CD4-positive, alpha-beta T cell treated with Interferon gamma for 1 hour (primary cell): Measurements from ENCODE around the gene ACMSD.
"Not testable (repeated sequence)": the region's sequence is repeated elsewhere in the genome, so short reads cannot be mapped to it uniquely, and the experiment has no call there.

Source experiments
- DNase-seq: peaks from one replicate; pipeline ENCODE4 v3.0.0-alpha.2; 2020

ACMSD gene

DNA sequence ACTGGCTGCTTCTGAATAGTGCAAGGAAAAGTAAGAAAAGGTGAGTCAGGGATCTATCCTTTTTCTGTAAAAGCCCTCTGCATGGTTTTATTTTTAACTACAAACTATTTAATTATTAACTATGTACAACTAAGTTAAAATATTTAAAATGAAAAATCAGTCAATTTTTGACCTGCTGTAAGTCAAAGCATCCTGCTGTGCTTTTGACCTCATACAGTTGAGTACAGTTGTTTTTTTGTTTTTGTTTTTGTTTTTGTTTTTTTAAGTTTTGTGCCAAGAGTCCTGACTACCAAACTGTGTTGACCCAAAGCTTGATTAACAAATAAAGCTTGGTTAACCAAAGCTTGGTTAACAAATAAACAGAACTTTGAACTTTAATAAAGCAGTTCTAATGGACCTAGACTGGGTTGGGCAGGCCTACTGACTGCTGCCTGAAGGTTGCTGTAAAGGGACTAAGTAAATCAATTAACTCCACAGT lies at the start of gene ACMSD:
Gene ACMSD, plus strand, starts transcription at position 474 of the 478 bp plus-strand sequence. CDS start 67 bp downstream, outside the sequence.
- no peak for DNase-seq

- DNase-seq: no peak
Observed at GRCh38 chr2:134790487-134790886, 47.9 kb upstream of the ACMSD start.

DNA sequence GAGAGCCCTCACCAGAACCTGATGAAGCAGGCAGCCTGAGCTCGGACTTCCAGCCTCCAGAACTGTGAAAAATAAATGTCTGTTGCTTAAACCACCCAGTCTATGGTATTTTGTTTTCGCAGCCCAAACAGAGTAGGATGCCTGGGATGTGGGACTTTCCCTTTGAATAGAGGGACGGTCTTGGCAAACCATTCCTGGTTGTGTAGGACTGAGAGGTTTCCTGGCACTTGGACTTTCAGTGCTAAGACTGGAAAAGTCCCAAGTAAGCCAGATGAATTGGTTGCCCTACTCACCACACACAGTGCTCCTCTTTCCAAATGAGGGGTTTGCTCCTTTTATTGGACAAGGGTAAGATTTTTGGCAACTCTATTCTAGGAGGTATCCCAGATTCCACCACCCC lies 46.8 kb upstream of the ACMSD start:
- no peak for DNase-seq

- no peak for DNase-seq
Observed at GRCh38 chr2:134792186-134792585, 46.2 kb upstream of the ACMSD start.

DNA sequence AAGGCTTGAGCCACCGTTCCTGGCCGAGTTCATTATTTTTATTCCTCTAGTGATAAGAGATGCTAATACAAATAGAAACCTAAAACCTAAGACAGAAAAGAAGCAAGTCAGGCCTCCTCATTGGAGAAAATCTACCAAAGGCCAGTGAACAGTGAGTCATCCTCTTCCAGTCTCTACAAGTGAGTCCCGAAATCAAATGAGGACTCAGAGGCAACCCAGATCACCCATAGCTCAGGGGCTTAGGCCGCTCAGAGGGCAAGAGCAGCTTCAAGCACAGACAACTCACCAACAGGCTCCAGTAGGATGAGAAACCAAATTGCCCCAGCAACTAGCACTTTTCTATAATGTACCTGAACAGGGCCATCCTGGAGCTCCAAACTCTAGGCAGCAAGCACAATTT lies 42.7 kb upstream of the ACMSD start:
- DNase-seq: no peak

- no peak for DNase-seq
Observed at GRCh38 chr2:134796373-134796772, 42.0 kb upstream of the ACMSD start.

- no peak for DNase-seq
Observed at GRCh38 chr2:134799936-134800335, 38.5 kb upstream of the ACMSD start.

DNA sequence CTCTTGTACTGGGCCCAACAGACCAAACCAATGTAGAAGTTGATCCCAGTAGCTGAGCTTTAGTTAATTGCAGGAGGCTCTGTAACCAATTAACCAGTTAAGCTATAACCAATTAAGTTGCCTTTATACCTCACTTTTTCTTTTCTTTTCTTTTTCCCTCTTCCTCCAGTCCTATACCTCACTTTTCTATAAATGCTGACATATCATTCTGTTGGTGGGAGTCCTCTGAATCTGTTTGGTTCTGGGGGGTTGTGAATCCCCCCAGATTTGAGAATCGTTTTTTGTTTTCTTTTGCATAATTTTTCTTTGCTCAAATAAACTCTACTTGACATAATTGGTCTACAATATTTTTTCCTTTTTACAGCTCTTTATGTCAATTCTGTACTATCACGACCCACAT lies 38.1 kb upstream of the ACMSD start:
- DNase-seq: no peak

- not testable (repeated sequence) for DNase-seq
Observed at GRCh38 chr2:134803609-134804405, 34.6 kb upstream of the ACMSD start.

DNA sequence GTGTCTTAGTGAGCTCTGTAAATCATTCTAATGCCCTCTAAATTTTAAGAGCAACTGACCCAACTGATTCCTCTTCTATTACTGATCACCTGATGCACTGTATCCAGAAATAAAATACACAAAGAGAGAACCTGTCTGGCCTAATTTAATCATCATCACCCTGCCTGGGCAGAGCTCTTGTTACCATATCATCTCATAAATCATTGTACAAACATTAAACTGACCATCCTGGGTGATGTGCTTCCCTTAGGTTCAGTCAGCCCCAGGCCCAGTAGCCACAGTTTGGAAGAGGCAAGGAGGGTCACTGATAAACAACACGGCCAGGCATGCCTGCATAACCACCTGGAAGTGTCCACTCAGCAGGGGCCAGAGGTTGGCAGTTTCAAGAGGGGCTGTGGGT lies 22.7 kb upstream of the ACMSD start:
- no peak for DNase-seq

GRCh38 chr2:134818321-134818720 lies 20.1 kb upstream of the ACMSD start:
- DNase-seq: no peak

GRCh38 chr2:134819334-134819733 lies 19.1 kb upstream of the ACMSD start:
- DNase-seq: no peak

- DNase-seq: no peak
Observed at GRCh38 chr2:134823431-134823830, 15.0 kb upstream of the ACMSD start.

DNA sequence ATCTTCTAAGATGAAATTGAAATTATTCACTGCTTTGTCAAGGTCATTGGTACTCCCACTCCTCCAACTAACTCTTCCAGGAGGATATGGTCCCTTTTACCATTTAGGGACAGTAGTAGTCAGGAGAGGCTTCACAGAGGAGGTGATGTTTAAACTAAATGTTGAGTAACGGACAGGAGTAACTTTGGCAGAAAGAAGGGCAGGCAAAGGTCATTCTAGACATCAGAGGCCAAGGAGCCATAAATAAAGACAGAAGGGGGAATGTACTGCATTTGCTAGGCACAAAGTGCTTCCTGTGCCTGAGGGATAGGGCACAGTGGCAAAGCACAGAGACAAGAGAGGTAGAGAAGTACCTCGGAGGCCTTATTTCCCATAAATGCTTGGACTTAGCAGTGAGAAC lies 14.6 kb upstream of the ACMSD start:
- DNase-seq: no peak

DNA sequence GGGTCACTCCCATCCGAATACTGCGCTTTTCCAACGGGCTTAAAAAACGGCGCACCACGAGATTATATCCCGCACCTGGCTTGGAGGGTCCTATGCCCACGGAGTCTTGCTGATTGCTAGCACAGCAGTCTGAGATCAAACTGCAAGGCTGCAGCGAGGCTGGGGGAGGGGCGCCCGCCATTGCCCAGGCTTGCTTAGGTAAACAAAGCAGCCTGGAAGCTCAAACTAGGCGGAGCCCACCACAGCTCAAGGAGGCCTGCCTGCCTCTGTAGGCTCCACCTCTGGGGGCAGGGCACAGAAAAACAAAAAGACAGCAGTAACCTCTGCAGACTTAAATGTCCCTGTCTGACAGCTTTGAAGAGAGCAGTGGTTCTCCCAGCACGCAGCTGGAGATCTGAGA lies 12.7 kb upstream of the ACMSD start:
- DNase-seq: not testable (repeated sequence)

GRCh38 chr2:134835471-134835870 lies 2.9 kb upstream of the ACMSD start:
- DNase-seq: no peak

- DNase-seq: no peak
Observed at GRCh38 chr2:134836986-134837385, 1.4 kb upstream of the ACMSD start.

GRCh38 chr2:134839649-134840048 lies 1.2 kb downstream of the ACMSD start:
- DNase-seq: no peak

- no peak for DNase-seq
Observed at GRCh38 chr2:134842930-134843490, 4.6 kb downstream of the ACMSD start.

- no peak for DNase-seq
Observed at GRCh38 chr2:134843968-134844367, 5.6 kb downstream of the ACMSD start.

- DNase-seq: no peak
Observed at GRCh38 chr2:134845028-134845427, 6.6 kb downstream of the ACMSD start.

DNA sequence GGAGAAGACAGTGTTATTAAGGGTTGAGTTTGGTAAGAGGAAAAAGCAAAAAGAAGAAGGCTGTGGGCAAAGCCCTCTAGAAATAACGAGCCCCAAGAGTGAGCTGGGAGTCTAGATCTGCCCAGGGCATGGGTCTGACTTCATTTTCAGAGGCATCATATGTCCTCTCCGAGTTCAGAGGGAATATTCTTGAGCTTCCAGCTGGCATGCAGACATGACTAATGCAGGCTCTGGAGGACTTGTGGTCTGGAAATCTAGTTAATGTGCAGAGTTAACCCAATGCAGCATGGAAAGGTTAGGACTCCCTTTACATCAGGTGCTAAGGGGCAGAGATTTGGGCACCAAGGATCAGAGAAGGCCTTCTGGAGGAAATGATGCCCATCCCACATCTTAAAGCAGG lies 7.3 kb downstream of the ACMSD start:
- DNase-seq: no peak

- DNase-seq: no peak
Observed at GRCh38 chr2:134846213-134846612, 7.8 kb downstream of the ACMSD start.

DNA sequence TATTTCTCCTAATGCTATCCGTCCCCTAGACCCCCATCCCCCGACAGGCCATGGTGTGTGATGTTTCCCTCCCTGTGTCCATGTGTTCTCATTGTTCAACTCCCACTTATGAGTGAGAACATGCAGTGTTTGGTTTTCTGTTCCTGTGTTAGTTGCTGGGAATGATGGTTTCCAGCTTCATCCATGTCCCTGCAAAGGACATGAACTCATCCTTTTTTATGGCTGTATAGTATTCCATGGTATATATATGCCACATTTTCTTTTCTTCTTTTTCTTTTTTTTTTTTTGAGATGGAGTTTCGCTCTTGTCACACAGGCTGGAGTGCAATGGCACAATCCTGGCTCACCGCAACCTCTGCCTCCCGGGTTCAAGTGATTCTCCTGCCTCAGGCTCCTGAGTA lies 9.2 kb downstream of the ACMSD start:
- not testable (repeated sequence) for DNase-seq

DNA sequence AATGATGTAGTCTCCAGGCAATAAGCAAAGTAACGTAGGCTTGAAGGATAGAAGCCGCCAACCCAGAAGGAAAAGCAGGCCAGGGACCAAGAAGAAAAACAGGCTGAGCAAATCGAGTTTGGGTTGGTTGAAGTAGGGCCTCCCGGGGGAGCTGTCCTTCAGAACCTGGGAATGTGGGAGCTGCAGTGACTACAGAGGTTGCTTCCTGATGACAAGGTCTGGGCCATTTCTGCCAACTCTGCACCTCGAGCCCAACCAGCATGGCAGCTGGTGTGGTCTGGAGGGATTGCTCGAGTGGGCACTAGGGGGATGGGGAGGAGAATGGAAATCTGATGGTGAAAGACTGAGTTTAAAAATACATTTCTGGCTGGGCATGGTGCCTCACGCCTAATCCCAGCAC lies 14.1 kb downstream of the ACMSD start:
- no peak for DNase-seq
